HFF-Myc (cell line): Measurements from ENCODE around the gene GSTM3.

ENCODE experiments used
- DNase-seq: peaks from one replicate; pipeline ENCODE4 v3.0.0-alpha.2; 2011; ENCODE audit warnings: low read depth; ENCODE audit errors: extremely low read depth
- H3K4me3 ChIP-seq: replicated peaks from 2 replicates; pipeline ENCODE4 v1.5.1; 2011; ENCODE audit warnings: low read depth, mild to moderate bottlenecking, control low read depth, low read length
- TF ChIP-seq, protein P1 (sequence below): IDR thresholded peaks from 2 replicates; pipeline ENCODE4 v1.5.1; 2012; ENCODE audit warnings: mild to moderate bottlenecking, low read depth, low read length, control low read depth; ENCODE audit errors: missing control alignments

GSTM3 gene

DNA sequence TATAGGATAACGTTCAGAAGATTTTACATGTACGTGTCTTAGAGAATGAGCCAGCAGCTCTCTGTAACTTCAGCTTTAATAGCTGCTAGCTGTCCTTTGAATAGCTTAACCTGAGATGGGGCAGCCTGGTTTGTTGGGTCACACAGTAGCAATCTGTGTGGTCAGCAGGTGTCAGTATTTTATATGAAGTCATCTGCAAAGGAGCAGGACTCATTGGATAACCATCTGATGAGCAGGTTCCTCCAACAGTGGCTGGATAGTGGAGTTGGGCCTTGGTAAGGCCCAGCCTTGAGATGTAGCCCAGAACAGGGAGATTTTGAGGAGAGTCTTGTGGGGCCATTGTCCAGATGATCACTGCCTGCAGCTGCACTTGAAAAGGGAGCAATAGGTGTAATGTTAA is 22.3 kb downstream of the GSTM3 start:
- no peak for DNase-seq
- H3K4me3 ChIP-seq, result no peak overlapping the region
- TF ChIP-seq, protein P1, sequence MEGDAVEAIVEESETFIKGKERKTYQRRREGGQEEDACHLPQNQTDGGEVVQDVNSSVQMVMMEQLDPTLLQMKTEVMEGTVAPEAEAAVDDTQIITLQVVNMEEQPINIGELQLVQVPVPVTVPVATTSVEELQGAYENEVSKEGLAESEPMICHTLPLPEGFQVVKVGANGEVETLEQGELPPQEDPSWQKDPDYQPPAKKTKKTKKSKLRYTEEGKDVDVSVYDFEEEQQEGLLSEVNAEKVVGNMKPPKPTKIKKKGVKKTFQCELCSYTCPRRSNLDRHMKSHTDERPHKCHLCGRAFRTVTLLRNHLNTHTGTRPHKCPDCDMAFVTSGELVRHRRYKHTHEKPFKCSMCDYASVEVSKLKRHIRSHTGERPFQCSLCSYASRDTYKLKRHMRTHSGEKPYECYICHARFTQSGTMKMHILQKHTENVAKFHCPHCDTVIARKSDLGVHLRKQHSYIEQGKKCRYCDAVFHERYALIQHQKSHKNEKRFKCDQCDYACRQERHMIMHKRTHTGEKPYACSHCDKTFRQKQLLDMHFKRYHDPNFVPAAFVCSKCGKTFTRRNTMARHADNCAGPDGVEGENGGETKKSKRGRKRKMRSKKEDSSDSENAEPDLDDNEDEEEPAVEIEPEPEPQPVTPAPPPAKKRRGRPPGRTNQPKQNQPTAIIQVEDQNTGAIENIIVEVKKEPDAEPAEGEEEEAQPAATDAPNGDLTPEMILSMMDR, result no peak

- no peak overlapping the region for H3K4me3 ChIP-seq
- no peak for DNase-seq
- TF ChIP-seq, protein P1, result no peak
These were observed 23.1 kb downstream of the GSTM3 start for GRCh38 chr1:109717729-109718128.

- TF ChIP-seq, protein P1, result no peak
- H3K4me3 ChIP-seq, result no peak overlapping the region
- no peak for DNase-seq
These were observed 24.2 kb downstream of the GSTM3 start for GRCh38 chr1:109716570-109717090.

GRCh38 chr1:109716121-109716520 is 24.7 kb downstream of the GSTM3 start:
- TF ChIP-seq, protein P1, result no peak
- no peak overlapping the region for H3K4me3 ChIP-seq
- DNase-seq, result no peak

DNA sequence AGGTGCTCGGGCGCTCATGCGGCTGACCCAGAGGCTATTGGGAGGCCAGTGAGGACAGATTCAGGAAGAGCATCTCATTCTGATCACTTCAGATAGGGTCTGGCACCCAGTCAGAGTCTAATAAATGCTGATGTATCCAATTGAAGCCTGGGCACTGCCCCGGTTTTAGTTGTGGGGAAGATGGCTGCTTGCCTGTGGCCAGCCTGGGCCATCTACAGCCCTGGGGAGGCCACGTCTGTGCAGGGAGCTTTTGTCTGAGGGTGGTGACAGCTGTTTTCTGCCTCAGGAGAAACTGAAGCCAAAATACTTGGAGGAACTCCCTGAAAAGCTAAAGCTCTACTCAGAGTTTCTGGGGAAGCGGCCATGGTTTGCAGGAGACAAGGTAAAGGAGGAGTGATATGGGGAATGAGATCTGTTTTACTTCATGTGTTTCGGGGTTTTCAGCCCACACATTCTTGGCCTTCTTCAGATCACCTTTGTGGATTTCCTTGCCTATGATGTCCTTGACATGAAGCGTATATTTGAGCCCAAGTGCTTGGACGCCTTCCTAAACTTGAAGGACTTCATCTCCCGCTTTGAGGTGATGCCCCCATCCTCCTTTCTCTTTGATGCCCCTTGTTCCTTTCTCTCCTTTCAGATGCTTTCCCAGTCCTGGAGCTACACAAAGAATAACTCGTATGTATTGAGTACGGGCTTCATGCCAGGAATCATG is 26.0 kb downstream of the GSTM3 start:
- TF ChIP-seq, protein P1, result no peak
- no peak for DNase-seq
- H3K4me3 ChIP-seq, result no peak overlapping the region

GRCh38 chr1:109713636-109714035 is 27.2 kb downstream of the GSTM3 start:
- H3K4me3 ChIP-seq, result no peak overlapping the region
- TF ChIP-seq, protein P1, result no peak
- no peak for DNase-seq
